EL (cell line): ENCODE results near the gene CCDC92.

Experiments
- DNase-seq: peaks from one replicate; pipeline ENCODE4 v3.0.0-alpha.2; 2016

Gene CCDC92

DNA sequence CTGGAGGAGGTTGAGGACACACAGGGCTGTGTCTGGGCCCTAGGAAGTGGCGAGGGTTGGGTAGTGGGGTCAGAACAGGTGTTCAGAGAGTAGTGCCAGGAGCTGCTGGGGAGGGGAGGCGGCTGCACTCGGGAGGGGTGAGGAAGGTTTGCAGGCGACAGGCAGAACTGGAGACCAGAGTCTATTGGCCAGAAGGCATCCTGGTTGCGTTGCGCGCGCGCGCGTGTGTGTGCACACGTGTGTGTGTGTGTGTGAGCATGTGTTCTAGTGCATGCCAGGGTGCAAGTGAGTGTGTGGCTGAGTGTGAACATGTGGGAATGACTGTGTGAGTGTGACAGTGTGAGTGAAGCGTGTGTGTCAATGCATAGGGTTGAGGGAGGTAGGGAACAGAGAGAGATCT lies 86.4 kb downstream of the CCDC92 start:
- no peak for DNase-seq
